Measurements from ENCODE around the gene LSM14A.

The LSM14A gene

DNA sequence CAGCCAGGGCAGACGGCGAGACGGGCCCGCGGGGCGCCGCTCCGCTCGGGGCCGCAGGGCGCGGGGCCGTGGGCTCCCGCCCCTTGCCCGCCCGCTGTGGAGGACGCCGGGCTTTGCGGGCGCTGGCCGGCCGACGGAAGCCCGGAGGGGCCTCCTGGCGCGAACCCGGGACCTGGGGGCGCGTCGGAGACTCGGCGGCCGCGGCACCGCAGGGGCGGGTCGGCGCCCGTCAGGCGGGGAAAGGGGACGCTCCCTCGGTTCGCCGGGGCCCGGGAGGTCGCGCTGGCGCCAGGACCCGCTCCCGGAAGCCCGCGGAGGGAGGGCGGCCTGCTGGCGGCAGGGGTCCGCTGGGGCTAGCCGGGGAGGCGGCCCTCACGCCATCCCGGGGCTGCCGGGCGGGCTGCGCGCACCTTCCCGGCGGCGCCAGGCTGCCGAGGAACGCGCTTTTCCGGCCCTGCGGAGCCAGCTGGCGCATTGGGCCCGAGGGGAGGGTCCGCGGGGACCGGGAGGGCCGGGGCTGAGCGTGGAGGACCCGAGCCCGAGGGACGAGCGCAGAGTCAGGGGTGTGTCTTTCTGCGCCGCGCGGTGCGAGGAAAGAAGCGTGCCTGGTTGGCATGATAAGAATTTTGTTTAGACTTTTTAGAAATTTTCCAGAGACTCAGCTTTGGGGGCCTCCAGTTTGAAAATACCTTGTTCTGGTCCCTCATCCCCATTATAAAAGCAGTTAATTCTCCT, 82.6 kb downstream of the LSM14A start:
- DNase-seq (ENCODE audit: low read depth, low spot score) = no peak

GRCh38 chr19:34255546-34255945, 83.2 kb downstream of the LSM14A start:
- no peak for DNase-seq (ENCODE audit: low read depth, low spot score)

GRCh38 chr19:34256835-34257558, 84.7 kb downstream of the LSM14A start:
- no peak for DNase-seq (ENCODE audit: low read depth, low spot score)

DNA sequence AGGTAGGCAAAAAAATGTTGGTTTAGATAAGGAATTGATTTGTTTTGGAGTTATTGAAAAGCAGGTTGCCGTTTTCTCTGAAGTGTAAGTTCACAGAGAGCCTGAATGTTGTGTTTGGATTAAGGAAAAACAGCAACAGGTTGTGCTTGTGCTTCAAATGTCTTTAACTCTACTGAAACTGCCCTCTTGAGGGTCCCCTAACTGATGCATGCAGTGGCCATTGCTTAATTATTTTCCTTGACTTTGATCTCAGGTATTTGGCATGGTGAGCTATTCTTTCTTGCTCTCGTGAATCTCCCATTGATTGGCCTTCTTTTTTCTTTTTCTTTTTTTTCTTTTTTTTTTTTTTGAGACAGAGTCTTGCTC, 85.2 kb downstream of the LSM14A start:
- DNase-seq (ENCODE audit: low read depth, low spot score) = no peak

GRCh38 chr19:34259367-34260095, 87.2 kb downstream of the LSM14A start:
- DNase-seq (ENCODE audit: low read depth, low spot score) = no peak

DNA sequence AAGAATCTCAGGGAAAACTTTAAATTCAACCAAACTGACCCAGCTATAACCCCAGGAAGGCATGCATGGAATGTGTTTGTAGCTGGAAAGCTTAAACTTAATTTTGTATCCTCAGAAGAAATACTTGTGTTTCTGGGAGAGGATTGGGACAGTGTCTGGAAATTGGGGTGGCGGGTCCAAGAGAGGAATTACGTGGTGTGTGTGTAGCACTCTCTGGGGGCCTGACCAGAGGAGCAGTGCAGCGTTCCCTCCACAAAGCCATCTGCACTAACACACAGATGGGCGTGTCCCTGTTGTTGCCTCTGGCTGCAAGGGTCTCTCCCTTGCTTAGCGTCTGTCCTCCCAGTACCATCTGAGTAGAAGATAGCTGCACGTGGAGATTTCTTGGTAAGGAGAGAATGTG, 88.5 kb downstream of the LSM14A start:
- no peak for DNase-seq (ENCODE audit: low read depth, low spot score)

- DNase-seq (ENCODE audit: low read depth, low spot score) = no peak
These were observed 89.2 kb downstream of the LSM14A start for GRCh38 chr19:34261334-34262109.

DNA sequence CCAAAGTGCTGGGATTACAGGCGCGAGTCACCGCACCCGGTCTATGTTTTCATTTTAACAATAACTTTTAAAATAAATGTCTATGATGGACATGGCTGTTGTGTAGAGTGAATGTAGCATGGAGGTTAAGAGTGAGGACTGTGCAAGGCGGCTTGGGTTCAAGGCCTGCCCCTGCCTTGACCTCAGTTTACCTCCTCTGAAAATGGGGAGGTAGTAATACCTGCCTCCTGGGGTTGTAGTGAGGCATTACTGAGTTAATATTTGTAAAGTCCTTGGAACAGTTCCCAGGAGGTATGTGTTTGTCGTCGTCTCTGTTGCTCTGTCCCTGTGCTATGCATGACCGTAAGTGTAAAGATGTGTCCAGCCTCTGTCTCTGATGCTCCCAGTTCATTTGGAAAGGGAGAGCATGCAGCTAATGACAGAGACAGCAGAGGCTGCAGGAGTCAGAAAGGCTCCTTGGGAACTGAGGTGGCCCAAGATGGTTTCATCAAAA, 91.5 kb downstream of the LSM14A start:
- no peak for DNase-seq (ENCODE audit: low read depth, low spot score)

GRCh38 chr19:34265221-34265650, 92.9 kb downstream of the LSM14A start:
- DNase-seq (ENCODE audit: low read depth, low spot score) = no peak

DNA sequence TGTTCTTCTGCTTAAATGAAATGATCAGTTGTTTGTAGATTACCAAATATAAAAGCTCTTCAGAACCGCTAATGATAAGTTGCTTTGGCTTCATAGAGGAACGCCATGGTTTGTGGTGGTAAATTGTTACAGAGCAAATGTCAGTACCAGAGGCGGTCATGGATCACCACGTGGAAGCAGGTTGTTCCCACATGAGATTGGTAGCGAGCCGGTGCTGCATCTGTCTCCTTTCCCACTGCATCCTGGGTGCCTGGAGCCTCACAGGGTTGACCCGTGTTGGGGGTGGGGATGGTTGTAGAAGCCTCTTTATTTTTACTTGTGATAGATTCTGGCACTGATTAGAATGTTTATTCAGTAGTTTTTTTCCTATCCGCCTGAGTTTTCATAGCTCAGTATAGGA, 96.8 kb downstream of the LSM14A start:
- DNase-seq (ENCODE audit: low read depth, low spot score) = no peak

GRCh38 chr19:34269489-34269888, 97.2 kb downstream of the LSM14A start:
- no peak for DNase-seq (ENCODE audit: low read depth, low spot score)

DNA sequence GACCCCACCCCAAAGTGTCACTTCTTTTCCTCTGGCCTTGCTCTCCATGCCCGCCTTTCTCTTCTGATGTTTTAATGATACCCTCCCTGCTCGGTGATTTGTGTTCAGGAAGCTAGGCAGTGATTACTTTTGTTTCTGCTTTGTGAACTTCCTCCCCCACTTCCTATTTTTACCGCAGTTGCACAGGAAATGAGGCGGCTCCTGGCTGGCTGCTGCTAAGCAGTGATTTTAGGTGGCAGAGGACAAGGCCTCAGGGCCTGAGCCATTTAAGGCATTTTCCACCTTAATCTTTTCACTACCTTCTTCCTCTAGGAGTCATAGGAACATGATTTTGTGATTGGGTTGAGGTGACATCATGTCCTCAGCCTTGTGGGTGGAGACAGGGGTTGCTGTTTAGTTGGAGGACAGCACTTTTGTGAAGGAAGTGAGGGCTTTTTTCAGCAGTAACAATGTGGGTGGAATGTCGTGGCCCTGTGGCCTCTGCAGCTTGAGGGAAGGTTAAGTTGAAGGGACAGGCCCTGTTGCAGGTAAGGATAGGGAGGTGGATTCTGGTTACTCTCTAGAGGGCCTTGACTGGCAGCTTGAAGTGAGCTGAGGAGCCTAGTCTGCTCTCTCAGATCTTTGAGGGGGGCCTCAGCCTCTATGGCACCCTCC, 97.8 kb downstream of the LSM14A start:
- no peak for DNase-seq (ENCODE audit: low read depth, low spot score)

DNA sequence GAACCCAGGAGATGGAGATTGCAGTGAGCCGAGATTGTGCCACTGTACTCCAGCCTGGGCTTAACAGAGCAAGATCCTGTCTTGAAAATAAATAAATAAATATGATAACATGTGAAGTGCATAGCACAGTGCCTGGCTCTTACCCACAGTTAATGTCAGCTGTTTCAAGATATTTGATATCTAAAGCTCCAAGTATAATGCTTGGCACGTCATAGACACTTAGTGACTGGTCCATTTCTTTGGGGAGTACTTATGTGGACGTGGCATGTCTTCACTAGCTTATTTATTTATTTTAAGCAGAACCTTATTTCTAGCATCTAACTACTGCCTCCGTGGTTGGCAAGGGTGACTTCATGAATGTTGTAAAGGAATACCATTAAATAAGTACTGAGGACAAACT, 100.8 kb downstream of the LSM14A start:
- DNase-seq (ENCODE audit: low read depth, low spot score) = no peak

GRCh38 chr19:34274284-34274826, 102.1 kb downstream of the LSM14A start:
- DNase-seq (ENCODE audit: low read depth, low spot score) = no peak

GRCh38 chr19:34274827-34275625, 102.7 kb downstream of the LSM14A start:
- DNase-seq (ENCODE audit: low read depth, low spot score) = peak; percentile 10

DNA sequence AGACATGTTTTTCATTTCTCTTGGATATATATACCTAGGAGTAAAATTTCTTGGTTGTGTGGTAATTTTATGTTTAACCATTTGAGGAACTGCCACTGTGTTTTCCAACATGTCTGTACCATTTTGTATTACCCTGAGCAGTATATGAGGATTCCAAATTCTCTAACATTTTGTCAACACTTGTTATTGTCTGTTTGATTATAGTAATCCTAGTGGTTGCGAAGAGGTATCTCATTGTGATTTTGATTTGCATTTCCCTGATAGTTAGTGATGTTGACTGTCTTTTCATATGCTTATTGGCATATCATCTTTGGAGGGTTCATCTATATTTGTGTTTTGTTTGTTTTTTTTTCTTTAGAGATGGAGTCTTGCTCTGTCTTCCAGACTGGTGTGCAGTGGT, 103.4 kb downstream of the LSM14A start:
- DNase-seq (ENCODE audit: low read depth, low spot score) = no peak

DNA sequence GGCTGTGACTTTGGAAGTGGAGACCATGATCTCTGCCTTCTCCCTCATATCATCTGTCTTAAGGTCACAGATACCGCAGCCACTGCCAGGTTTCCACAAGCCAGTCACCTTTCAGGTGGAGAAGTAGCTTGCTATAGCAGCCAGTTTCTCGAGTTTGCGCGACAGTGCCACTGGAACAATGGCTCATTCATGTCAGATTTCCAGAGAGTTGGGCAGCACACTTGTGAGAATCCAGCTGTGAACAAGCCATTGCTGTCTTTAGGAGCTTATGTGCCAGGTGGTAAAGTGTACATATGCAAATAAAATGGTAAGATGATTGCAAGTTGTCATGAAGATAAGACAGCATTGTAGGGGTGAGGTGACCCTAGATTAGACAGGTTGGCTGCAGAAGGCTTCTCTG, 104.3 kb downstream of the LSM14A start:
- DNase-seq (ENCODE audit: low read depth, low spot score) = no peak

DNA sequence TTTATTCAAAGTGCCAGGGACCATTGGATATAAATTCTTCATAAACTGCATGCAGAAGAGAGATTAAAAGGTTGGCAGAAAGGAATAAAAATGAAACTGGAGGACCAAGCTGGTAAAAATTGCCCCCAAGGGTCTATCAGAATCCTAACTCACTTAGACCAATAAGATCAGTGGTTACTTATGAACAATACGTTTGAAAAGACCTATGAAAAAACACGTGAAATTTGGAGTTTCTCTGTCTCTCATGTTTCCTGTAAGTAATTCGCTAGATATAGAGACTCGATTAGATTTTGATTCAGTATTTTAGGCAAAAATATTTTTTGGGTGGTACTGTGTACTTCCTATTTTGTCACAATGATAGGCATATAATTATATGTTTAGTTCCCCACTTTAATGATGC, 104.9 kb downstream of the LSM14A start:
- no peak for DNase-seq (ENCODE audit: low read depth, low spot score)

DNA sequence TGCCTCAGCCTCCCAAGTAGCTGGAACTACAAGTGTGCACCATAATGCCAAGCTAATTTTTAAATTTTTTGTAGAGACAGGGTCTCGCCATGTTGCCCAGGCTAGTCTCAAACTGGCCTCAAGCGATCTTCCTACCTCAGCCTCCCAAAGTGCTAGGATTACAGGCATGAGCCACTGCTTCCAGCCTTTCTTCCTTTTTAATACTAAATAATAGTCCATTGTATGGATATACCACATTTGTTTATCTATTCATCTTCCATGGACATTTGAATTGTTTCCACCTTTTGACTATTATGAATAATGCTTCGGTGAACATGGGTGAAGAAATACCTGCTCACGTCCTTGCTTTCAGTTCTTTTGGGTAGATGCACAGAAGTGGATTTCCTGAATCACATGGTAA, 106.5 kb downstream of the LSM14A start:
- DNase-seq (ENCODE audit: low read depth, low spot score) = no peak

All from brain pericyte (primary cell).